Karpas-422 (cell line): ENCODE measurements around the gene IFI27L2. TPM values are rescaled to one million over a fixed set of nuclear protein-coding genes. Genes with fewer than 3 reads are reported as not detected.

ENCODE experiments used
- DNase-seq: peaks from one replicate; pipeline ENCODE4 v3.0.0-alpha.2; 2015
- H2AFZ ChIP-seq: fragments of 200-600 bp; sonication (generic); 2 replicates; pipeline ENCODE4 v1.6.1; 2014; ENCODE audit warnings: antibody characterized with exemption, low read length, mixed read lengths
- H3K27ac ChIP-seq: fragments of 200-600 bp; sonication (generic); 2 replicates; pipeline ENCODE4 v1.5.1; 2014; ENCODE audit warnings: mild to moderate bottlenecking, low read length, moderate library complexity
- H3K27me3 ChIP-seq: fragments of 200-600 bp; sonication (generic); 2 replicates; pipeline ENCODE4 v1.6.1; 2014; ENCODE audit warnings: low read length, mixed read lengths
- H3K36me3 ChIP-seq: fragments of 200-600 bp; sonication (generic); 2 replicates; pipeline ENCODE4 v1.6.1; 2014; ENCODE audit warnings: low read length, mixed read lengths; ENCODE audit not compliant: insufficient read depth
- H3K4me1 ChIP-seq: fragments of 200-600 bp; sonication (generic); 2 replicates; pipeline ENCODE4 v1.6.1; 2014; ENCODE audit warnings: mild to moderate bottlenecking, low read length, mixed read lengths
- H3K4me2 ChIP-seq: fragments of 200-600 bp; sonication (generic); 2 replicates; pipeline ENCODE4 v1.6.1; 2014; ENCODE audit warnings: low read length, low read depth, mild to moderate bottlenecking; ENCODE audit not compliant: poor library complexity, severe bottlenecking
- H3K4me3 ChIP-seq: fragments of 200-600 bp; sonication (generic); 2 replicates; pipeline ENCODE4 v1.5.1; 2014; ENCODE audit warnings: mild to moderate bottlenecking, antibody characterized with exemption, low read length, mixed read lengths
- H3K79me2 ChIP-seq: fragments of 200-600 bp; sonication (generic); 2 replicates; pipeline ENCODE4 v1.6.1; 2014; ENCODE audit warnings: mild to moderate bottlenecking, low read length, mixed read lengths
- H3K9ac ChIP-seq: fragments of 200-600 bp; sonication (generic); 2 replicates; pipeline ENCODE4 v1.6.0; 2014; ENCODE audit warnings: low read length
- H3K9me2 ChIP-seq: fragments of 200-600 bp; sonication (generic), shearing (Covaris generic); replicated peaks from 2 replicates; pipeline ENCODE4 v1.6.0; 2014; ENCODE audit warnings: mild to moderate bottlenecking, low read length, moderate library complexity; ENCODE audit not compliant: insufficient read depth
- H3K9me3 ChIP-seq: fragments of 300-700, 200-600 bp; sonication (generic); 2 replicates; pipeline ENCODE4 v1.6.1; 2014; ENCODE audit warnings: low read length, mixed read lengths
- H4K20me1 ChIP-seq: fragments of 200-600 bp; sonication (generic); 2 replicates; pipeline ENCODE4 v1.6.1; 2014; ENCODE audit warnings: mild to moderate bottlenecking, antibody characterized with exemption, low read length, low read depth; ENCODE audit not compliant: insufficient read depth
- total RNA-seq: library from RNA; depleted of rRNA; stranded (reverse); fragments of >200 nt; shearing (Covaris generic); gene quantifications from 2 replicates; pipeline ENCODE4 v1.2.3, GENCODE V29; 2014; ENCODE audit warnings: low replicate concordance

IFI27L2 gene
- total RNA-seq, 1 experiment from 2014 or later, result 118 TPM

DNA sequence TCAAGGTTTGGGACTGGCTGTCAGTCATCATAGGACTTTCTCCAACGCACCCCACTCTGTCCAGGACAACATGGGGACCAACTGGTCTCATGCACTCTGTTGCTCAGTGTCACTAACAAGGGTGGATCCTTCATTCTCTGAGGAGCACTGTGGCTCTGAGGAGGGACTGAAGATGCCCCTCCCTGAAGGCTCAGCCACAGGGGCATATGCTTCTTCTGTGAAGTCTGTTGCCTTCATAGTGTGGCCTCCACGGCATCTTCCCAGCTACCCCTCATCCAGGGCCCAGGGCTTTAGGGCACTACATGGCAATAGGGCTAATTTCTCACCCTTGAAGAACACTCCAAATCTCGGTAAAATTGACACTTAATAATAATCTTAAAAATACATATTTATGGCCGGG, 14.3 kb upstream of the IFI27L2 start:
- H3K4me3 ChIP-seq, result no peak overlapping the region
- H3K27me3 ChIP-seq, result no peaks in the 10 kb centered on the region
- no peak overlapping the region for H3K4me2 ChIP-seq
- no peak overlapping the region for H2AFZ ChIP-seq
- no peaks in the 10 kb centered on the region for H3K79me2 ChIP-seq
- H3K27ac ChIP-seq, result no peak overlapping the region
- no peaks in the 10 kb centered on the region for H3K36me3 ChIP-seq
- no peaks in the 10 kb centered on the region for H3K4me1 ChIP-seq
- H4K20me1 ChIP-seq, result no peaks in the 10 kb centered on the region
- no peaks in the 10 kb centered on the region for H3K9me3 ChIP-seq
- no peaks in the 10 kb centered on the region for H3K9me2 ChIP-seq
- no peak for DNase-seq
- H3K9ac ChIP-seq, result no peak overlapping the region

DNA sequence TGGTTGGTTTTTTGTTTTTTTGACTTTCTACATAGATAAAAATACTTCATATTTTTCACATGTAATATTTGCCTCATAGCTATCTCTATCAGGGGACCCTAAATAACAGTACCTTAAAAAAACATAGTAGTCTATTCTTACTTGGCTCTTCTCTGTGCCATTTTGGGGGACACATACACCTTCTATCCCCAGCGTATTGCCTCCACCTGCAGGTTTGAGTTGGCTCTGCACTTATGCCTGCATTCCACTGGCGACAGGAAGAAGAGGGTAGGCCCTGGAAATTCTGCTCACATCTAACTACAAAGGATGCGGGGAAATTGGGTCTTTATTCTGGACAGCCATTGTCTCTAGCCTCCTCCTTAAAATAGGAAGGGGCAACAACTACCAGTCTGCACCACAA, 13.8 kb upstream of the IFI27L2 start:
- Histone ChIP-seq H2AFZ (no peak overlapping the region), H3K9ac (no peak overlapping the region), H3K4me3 (no peak overlapping the region), H3K4me1 (no peaks in the 10 kb centered on the region), H3K27ac (no peak overlapping the region), H3K27me3 (no peaks in the 10 kb centered on the region), H4K20me1 (no peaks in the 10 kb centered on the region), H3K79me2 (no peaks in the 10 kb centered on the region), H3K36me3 (no peaks in the 10 kb centered on the region), H3K4me2 (no peak overlapping the region), H3K9me2 (no peaks in the 10 kb centered on the region), H3K9me3 (no peaks in the 10 kb centered on the region)
- peak; percentile 75 for DNase-seq

DNA sequence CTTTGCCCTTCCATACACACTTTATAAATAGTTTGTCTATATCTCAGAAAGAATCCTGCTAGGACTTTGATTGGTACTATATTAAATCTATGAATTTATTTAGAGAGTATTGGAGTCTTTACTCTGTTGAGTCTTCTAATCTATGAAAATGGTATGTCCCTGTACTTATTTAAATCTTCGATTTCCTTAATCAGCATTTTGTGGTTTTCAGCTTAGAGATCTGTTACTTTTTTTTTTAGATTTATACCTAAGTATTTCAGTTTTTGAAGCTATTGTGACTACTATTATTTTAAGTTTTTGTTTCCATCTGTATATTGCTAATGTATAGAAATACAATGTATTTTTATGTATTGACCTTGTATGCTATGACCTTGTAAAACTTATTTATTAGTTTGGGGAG, 13.4 kb upstream of the IFI27L2 start:
- Histone ChIP-seq H4K20me1 (no peaks in the 10 kb centered on the region), H3K36me3 (no peaks in the 10 kb centered on the region), H3K9me2 (no peaks in the 10 kb centered on the region)

DNA sequence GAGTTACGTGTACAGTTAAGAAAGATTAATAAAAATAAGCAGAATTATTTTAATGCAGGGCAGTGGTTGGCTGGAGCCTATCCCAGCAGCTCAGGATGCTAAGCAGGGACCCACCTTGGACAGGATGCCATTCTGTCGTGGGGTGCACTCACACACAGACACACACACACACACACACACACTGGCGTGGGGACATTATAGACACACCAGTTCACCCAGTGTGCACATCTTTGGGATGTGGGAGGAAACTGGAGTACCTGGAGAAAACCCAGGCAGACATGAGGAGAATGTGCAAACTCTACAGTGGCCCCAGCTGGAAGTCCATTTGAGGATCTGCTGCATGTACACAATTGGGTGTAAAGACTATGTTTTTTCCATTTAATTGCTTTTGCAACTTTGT, 12.8 kb upstream of the IFI27L2 start:
- no peaks in the 10 kb centered on the region for H3K9me2 ChIP-seq
- no peak overlapping the region for H3K4me3 ChIP-seq
- no peak for DNase-seq
- no peaks in the 10 kb centered on the region for H3K36me3 ChIP-seq
- no peak overlapping the region for H3K4me2 ChIP-seq
- H3K9ac ChIP-seq, result no peak overlapping the region
- H3K27ac ChIP-seq, result no peak overlapping the region
- H4K20me1 ChIP-seq, result no peaks in the 10 kb centered on the region
- H3K79me2 ChIP-seq, result no peaks in the 10 kb centered on the region
- no peaks in the 10 kb centered on the region for H3K27me3 ChIP-seq
- no peaks in the 10 kb centered on the region for H3K4me1 ChIP-seq
- no peaks in the 10 kb centered on the region for H3K9me3 ChIP-seq
- H2AFZ ChIP-seq, result no peak overlapping the region

More for the DNA sequence above, 13.4 kb upstream of the IFI27L2 start:
- no peak overlapping the region for H2AFZ ChIP-seq
- no peak overlapping the region for H3K4me2 ChIP-seq
- H3K9ac ChIP-seq, result no peak overlapping the region
- no peak for DNase-seq
- H3K27ac ChIP-seq, result no peak overlapping the region
- H3K9me3 ChIP-seq, result no peaks in the 10 kb centered on the region
- H3K79me2 ChIP-seq, result no peaks in the 10 kb centered on the region
- H3K27me3 ChIP-seq, result no peaks in the 10 kb centered on the region
- no peak overlapping the region for H3K4me3 ChIP-seq
- no peaks in the 10 kb centered on the region for H3K4me1 ChIP-seq

DNA sequence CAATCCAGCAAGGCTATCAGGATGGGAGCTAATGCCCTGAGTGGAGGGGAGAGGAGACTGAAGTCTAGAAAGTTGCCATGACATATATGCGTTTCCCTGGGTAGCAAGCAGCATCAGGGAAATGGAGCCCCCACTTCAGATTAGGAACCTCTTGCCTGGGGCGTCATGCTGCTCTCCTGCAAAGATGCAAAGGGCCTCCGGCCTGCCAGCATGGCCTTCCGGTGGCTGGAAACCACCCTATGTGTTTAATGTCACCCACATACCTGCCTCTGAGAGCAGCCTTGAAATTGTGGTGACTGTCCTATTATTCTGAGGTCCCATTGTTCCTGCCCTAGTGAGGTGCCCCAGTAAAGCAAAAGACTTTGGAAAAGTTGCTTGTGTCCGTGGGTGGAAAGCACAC, 10.0 kb upstream of the IFI27L2 start:
- Histone ChIP-seq H3K36me3 (no peaks in the 10 kb centered on the region), H4K20me1 (no peaks in the 10 kb centered on the region; the same call in 1 of the 2 replicates), H3K4me1 (no peaks in the 10 kb centered on the region), H3K9me3 (peaks cover 4% of the 10 kb centered on the region; the same call in 1 of the 2 replicates), H3K4me2 (no peak overlapping the region), H3K27ac (no peak overlapping the region), H3K79me2 (no peaks in the 10 kb centered on the region), H3K9me2 (no peaks in the 10 kb centered on the region), H3K9ac (no peak overlapping the region), H3K4me3 (no peak overlapping the region), H2AFZ (no peak overlapping the region), H3K27me3 (peaks cover 2% of the 10 kb centered on the region; the same call in 1 of the 2 replicates)
- DNase-seq, result no peak

DNA sequence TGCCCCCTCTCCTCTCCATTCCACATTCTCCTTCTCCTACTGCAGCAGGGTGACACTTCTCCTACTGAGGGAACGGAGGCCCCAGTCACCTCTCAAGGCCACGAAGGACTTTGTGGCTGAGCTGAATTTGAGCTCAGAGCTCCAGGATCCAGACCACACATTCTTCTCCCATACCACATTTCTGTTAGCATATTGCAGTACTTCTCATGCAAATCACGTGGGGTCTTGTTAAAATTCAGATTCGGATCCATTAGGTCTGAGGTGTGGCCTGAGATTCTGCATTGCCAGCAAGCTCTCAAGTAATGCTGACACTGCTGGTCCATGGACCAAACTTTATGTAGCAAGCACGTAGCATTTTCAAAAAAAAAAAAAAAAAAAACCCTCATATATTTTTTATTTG, 9.6 kb upstream of the IFI27L2 start:
- Histone ChIP-seq H3K36me3 (no peaks in the 10 kb centered on the region), H3K27ac (no peak overlapping the region), H3K9me3 (peaks cover 4% of the 10 kb centered on the region; the same call in 1 of the 2 replicates), H3K4me2 (no peak overlapping the region), H3K79me2 (no peaks in the 10 kb centered on the region), H3K27me3 (peaks cover 2% of the 10 kb centered on the region; the same call in 1 of the 2 replicates), H3K4me3 (no peak overlapping the region), H3K9me2 (no peaks in the 10 kb centered on the region), H3K9ac (no peak overlapping the region), H2AFZ (no peak overlapping the region), H3K4me1 (no peaks in the 10 kb centered on the region), H4K20me1 (no peaks in the 10 kb centered on the region; the same call in 1 of the 2 replicates)
- DNase-seq, result no peak

DNA sequence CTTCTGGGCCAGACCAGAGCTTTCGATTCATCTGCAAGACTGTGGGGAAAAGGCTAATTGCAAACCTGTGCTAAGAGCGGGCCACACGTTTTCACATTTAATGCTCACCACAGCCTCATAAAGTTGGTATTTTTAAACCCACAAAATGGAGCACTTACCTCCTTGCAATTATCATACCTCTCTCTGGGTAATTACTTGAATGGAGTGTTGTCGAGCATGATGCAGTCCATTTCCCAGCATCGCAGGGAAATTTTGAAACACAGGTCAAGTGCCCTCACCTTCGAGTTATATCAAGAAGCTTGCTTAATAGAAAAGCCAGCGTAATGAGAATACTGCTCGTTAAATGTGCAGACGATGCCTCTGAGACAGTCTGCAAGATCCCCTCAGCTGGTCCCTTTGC, 8.8 kb upstream of the IFI27L2 start:
- Histone ChIP-seq H3K9me2 (no peaks in the 10 kb centered on the region), H3K27ac (no peak overlapping the region), H3K9me3 (peaks cover 4% of the 10 kb centered on the region; the same call in 1 of the 2 replicates), H3K4me2 (no peak overlapping the region), H3K9ac (no peak overlapping the region), H3K4me3 (no peak overlapping the region), H4K20me1 (no peaks in the 10 kb centered on the region; the same call in 1 of the 2 replicates), H3K4me1 (no peaks in the 10 kb centered on the region), H2AFZ (no peak overlapping the region), H3K79me2 (no peaks in the 10 kb centered on the region), H3K36me3 (no peaks in the 10 kb centered on the region), H3K27me3 (peaks cover 2% of the 10 kb centered on the region; the same call in 1 of the 2 replicates)
- DNase-seq, result no peak

DNA sequence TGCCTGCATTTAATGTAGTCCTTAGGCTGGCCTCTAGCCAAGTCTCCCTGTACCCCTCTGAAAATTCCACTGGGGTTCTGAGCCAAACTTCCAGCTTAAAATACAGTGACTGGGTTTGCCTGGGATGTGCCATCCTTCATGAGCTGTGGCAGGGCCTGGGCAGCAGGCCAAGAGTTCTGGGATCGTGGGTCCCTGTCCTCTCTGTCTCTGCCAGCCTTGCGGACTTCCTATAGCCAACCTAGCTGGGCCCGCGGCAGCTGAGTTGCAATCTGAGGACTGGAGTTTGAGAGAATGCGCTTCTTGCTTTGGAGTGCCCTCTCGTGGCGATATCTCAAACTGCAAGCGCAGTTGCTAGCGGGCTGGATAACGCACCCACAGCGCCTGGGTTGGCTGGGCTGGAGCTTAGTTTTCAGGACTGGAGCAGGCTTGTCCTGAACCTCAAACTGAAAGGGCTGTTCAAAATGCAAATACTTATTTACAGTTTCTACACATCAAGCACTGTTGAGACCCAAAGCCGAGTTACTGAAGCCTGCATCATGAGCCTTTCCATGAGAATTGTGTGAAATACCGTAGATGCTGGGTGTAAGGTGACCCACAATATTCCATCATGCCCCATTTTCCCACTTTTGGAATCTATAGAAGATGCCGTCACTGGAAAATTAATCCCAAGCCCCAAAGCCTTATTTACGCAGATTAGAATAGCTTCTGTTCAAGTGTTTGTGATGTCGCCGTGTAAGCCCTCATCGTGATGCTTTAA, 7.3 kb upstream of the IFI27L2 start:
- H3K27me3 ChIP-seq, result peaks cover 2% of the 10 kb centered on the region; the same call in 1 of the 2 replicates
- H2AFZ ChIP-seq, result peak overlapping the region; percentile 16; the same call in 1 of the 2 replicates
- H3K4me3 ChIP-seq, result no peak overlapping the region
- H3K9ac ChIP-seq, result no peak overlapping the region
- H3K36me3 ChIP-seq, result no peaks in the 10 kb centered on the region
- no peaks in the 10 kb centered on the region for H3K79me2 ChIP-seq
- H3K4me2 ChIP-seq, result no peak overlapping the region
- H3K4me1 ChIP-seq, result no peaks in the 10 kb centered on the region
- no peaks in the 10 kb centered on the region for H3K9me2 ChIP-seq
- DNase-seq, result peak; percentile 96
- H3K9me3 ChIP-seq, result peaks cover 4% of the 10 kb centered on the region; the same call in 1 of the 2 replicates
- no peak overlapping the region for H3K27ac ChIP-seq
- H4K20me1 ChIP-seq, result no peaks in the 10 kb centered on the region; the same call in 1 of the 2 replicates
